RWPE2 (cell line): ENCODE measurements around the gene OTC.

Source experiments
- ATAC-seq: fragments of 200-7000 bp; cut with Tn5 transposase; 3 replicates; pipeline ENCODE4 v1.9.1; 2021; ENCODE audit warnings: low read depth
- DNase-seq: peaks from one replicate; pipeline ENCODE4 v3.0.0-alpha.2; 2020; ENCODE audit warnings: low spot score
- H3K27ac ChIP-seq: fragments of 450-650 bp; 2 replicates; pipeline ENCODE4 v1.5.1; 2017; ENCODE audit warnings: mild to moderate bottlenecking; ENCODE audit not compliant: poor library complexity, severe bottlenecking
- H3K27me3 ChIP-seq: fragments of 250-450 bp; sonication (Bioruptor Pico); 2 replicates; pipeline ENCODE4 v1.5.1; 2021; ENCODE audit warnings: mild to moderate bottlenecking, moderate library complexity; ENCODE audit not compliant: insufficient read depth, poor library complexity, severe bottlenecking
- H3K36me3 ChIP-seq: fragments of 250-450 bp; sonication (Bioruptor Pico); 2 replicates; pipeline ENCODE4 v1.5.1; 2020; ENCODE audit warnings: low read depth, mild to moderate bottlenecking, moderate library complexity
- H3K4me1 ChIP-seq: fragments of 250-450 bp; sonication (Bioruptor Pico); 2 replicates; pipeline ENCODE4 v1.5.1; 2021; ENCODE audit warnings: mild to moderate bottlenecking, moderate library complexity; ENCODE audit not compliant: insufficient read depth, poor library complexity, severe bottlenecking
- H3K4me3 ChIP-seq: fragments of 250-450 bp; sonication (Bioruptor Pico); 2 replicates; pipeline ENCODE4 v1.5.1; 2021; ENCODE audit warnings: mild to moderate bottlenecking, moderate library complexity; ENCODE audit not compliant: severe bottlenecking
- H3K9me3 ChIP-seq: fragments of 250-450 bp; sonication (Bioruptor Pico); 2 replicates; pipeline ENCODE4 v1.5.1; 2021; ENCODE audit warnings: mild to moderate bottlenecking, moderate library complexity; ENCODE audit not compliant: severe bottlenecking
- TF ChIP-seq, protein P1 (sequence below): fragments of 450-650 bp; IDR thresholded peaks from one replicate; pipeline ENCODE4 v1.5.1; 2017; ENCODE audit warnings: mild to moderate bottlenecking, moderate library complexity; ENCODE audit not compliant: poor library complexity, severe bottlenecking

OTC gene

DNA sequence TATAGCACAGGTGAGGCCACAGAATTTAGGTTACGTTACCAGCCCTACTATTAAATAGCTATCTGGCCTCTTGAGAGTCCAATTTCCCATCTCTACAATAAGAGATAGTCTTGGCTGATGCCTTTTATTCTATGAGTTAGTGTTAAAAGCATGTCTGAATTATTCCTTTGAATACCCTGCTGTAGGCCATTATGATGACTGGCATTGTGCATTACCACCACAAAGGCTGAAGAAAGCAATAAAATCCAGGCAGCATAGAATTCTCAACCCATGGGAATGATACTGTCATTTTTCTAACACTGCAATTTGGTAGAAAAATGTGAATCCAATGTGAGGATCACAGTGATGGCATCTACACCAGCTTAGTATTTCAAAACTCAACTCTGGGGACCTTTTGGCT is 51.4 kb downstream of the OTC start:
- DNase-seq: no peak
- Histone ChIP-seq H3K27me3 (no peaks in the 10 kb centered on the region), H3K4me3 (no peak overlapping the region), H3K9me3 (no peaks in the 10 kb centered on the region), H3K4me1 (no peaks in the 10 kb centered on the region), H3K27ac (no peak overlapping the region), H3K36me3 (no peaks in the 10 kb centered on the region)
- ATAC-seq: no peak
- TF ChIP-seq, protein P1, sequence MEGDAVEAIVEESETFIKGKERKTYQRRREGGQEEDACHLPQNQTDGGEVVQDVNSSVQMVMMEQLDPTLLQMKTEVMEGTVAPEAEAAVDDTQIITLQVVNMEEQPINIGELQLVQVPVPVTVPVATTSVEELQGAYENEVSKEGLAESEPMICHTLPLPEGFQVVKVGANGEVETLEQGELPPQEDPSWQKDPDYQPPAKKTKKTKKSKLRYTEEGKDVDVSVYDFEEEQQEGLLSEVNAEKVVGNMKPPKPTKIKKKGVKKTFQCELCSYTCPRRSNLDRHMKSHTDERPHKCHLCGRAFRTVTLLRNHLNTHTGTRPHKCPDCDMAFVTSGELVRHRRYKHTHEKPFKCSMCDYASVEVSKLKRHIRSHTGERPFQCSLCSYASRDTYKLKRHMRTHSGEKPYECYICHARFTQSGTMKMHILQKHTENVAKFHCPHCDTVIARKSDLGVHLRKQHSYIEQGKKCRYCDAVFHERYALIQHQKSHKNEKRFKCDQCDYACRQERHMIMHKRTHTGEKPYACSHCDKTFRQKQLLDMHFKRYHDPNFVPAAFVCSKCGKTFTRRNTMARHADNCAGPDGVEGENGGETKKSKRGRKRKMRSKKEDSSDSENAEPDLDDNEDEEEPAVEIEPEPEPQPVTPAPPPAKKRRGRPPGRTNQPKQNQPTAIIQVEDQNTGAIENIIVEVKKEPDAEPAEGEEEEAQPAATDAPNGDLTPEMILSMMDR: no peak

DNA sequence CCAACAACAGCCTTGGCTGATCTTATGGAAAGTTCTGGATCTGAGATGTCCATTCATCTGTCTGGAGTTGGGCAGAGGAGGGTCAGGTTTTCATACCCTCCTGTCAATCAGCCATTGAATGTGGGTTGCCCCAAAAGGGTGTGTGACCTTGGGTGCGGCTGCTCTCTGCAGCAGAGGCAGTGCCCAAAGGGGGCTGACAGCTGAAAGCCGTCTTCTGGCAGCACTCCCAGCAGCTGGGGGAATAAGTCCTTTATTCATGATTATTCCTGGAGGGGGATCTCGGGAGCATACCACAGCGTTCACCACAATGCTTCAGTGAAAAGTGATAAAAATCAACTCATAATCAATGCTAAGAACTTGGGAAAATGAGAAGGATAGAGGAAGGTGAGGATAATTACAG is 54.7 kb downstream of the OTC start:
- TF ChIP-seq, protein P1: no peak
- DNase-seq (no peak), ATAC-seq (no peak)
- Histone ChIP-seq H3K27me3 (no peaks in the 10 kb centered on the region), H3K4me1 (no peaks in the 10 kb centered on the region), H3K27ac (no peak overlapping the region), H3K36me3 (no peaks in the 10 kb centered on the region), H3K4me3 (no peak overlapping the region), H3K9me3 (no peaks in the 10 kb centered on the region)

DNA sequence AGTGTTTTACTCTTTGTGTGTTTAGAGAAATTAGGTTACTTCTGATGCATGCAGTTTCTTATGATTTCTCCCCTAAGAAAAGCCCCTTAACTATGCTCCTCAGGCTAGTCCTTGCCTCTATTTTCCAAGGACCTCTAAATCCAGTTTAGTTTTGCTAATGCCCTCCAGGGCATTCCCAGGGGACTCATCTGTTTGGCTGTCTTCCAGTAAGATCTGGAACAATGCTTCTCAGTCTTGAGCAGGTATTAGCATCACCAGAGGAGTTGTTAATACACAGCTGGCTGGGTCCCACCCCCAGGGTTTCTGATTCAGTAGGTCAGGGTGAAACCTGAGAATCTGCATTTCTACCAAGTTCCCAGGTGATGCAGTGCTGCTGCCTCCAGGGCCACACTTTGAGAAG is 56.9 kb downstream of the OTC start:
- ATAC-seq: no peak
- Histone ChIP-seq H3K4me1 (no peaks in the 10 kb centered on the region), H3K27me3 (no peaks in the 10 kb centered on the region), H3K27ac (no peak overlapping the region), H3K36me3 (no peaks in the 10 kb centered on the region), H3K9me3 (no peaks in the 10 kb centered on the region), H3K4me3 (no peak overlapping the region)
- TF ChIP-seq, protein P1: no peak
- DNase-seq: no peak

DNA sequence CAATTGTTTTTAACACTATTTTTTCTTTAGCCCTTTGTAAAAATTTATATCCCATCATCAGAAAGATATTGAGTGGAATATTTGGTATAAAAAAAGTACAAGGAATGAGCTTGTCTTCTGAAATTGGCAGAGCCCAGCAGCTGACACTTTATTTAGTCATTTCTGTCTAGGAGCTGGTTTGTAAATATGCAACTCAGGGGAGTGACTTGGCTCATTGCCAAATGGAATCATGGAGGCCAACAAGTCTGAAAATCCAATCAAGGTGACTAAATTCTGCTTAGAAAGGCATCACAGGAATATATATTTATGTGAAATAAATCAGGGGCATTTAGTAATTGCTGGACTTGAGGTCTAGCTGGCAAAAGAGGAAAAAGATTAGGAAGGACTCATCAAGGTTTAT is 74.4 kb downstream of the OTC start:
- H3K4me1 ChIP-seq: no peaks in the 10 kb centered on the region
- H3K36me3 ChIP-seq: no peaks in the 10 kb centered on the region
- ATAC-seq (no peak), DNase-seq (no peak)
- H3K27ac ChIP-seq: no peak overlapping the region
- no peaks in the 10 kb centered on the region for H3K9me3 ChIP-seq
- no peak overlapping the region for H3K4me3 ChIP-seq
- TF ChIP-seq, protein P1: no peak
- no peaks in the 10 kb centered on the region for H3K27me3 ChIP-seq

DNA sequence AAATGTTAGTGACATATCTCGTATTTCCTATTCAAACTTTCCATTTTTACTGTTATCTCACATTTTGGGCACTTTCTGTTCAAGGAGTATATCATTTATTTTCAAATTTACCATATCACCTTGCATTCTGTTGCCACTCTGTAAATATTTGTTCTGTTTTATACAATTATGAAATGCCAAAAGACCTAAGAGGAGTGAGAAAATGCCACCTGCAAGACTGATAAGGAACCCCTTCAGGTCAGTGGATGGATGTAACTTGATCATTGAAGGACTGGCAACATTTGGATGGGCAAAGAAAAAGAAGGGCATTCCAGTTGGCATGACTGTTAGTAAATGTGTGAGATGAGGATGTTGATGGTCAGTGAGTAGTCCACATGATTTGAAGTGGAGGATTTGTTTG is 79.1 kb downstream of the OTC start:
- ATAC-seq: no peak
- Histone ChIP-seq H3K4me1 (no peaks in the 10 kb centered on the region), H3K36me3 (no peaks in the 10 kb centered on the region), H3K27ac (no peak overlapping the region), H3K27me3 (no peaks in the 10 kb centered on the region), H3K4me3 (no peak overlapping the region), H3K9me3 (no peaks in the 10 kb centered on the region)
- TF ChIP-seq, protein P1: no peak
- DNase-seq: no peak
